ENCODE results near the gene KCNH5.

The KCNH5 gene

GRCh38 chr14:62819931-62820330 lies 225.3 kb downstream of the KCNH5 start:
- Histone ChIP-seq H4K20me1 (ENCODE audit: insufficient read depth, low read length, poor library complexity, severe bottlenecking) (no peaks in the 10 kb centered on the region), H3K9me2 (replicated peaks; ENCODE audit: low read depth, low read length) (no peaks in the 10 kb centered on the region), H3K27me3 (ENCODE audit: insufficient read depth, low read length, poor library complexity, severe bottlenecking) (no peaks in the 10 kb centered on the region), H3K79me2 (ENCODE audit: insufficient read depth, low read length) (no peaks in the 10 kb centered on the region), H3K9ac (ENCODE audit: low read depth, low read length, poor library complexity, severe bottlenecking) (no peak overlapping the region), H3F3A (ENCODE audit: low read depth) (no peaks in the 10 kb centered on the region), H3K4me1 (ENCODE audit: insufficient read depth, low read length, poor library complexity, severe bottlenecking) (no peaks in the 10 kb centered on the region), H3K4me3 (ENCODE audit: low read length, poor library complexity, severe bottlenecking) (no peak overlapping the region), H2AFZ (ENCODE audit: low read length) (no peak overlapping the region), H3K9me3 (ENCODE audit: insufficient read depth, low read depth, low read length) (no peaks in the 10 kb centered on the region), H3K36me3 (ENCODE audit: insufficient read depth, low read length) (no peaks in the 10 kb centered on the region), H3K4me2 (ENCODE audit: low read depth, low read length, poor library complexity, severe bottlenecking) (no peak overlapping the region)
- TF ChIP-seq EZH2phosphoT487 (IDR thresholded peaks at IDR 0.05; ENCODE audit: borderline replicate concordance): no peak
- no peak for TF ChIP-seq CTCF (conservative IDR thresholded peaks at IDR 0.05; ENCODE audit: low read length)

- Histone ChIP-seq H3F3A (ENCODE audit: low read depth) (no peaks in the 10 kb centered on the region), H3K9ac (ENCODE audit: low read depth, low read length, poor library complexity, severe bottlenecking) (no peak overlapping the region), H3K79me2 (ENCODE audit: insufficient read depth, low read length) (no peaks in the 10 kb centered on the region), H3K27me3 (ENCODE audit: insufficient read depth, low read length, poor library complexity, severe bottlenecking) (no peaks in the 10 kb centered on the region), H3K9me2 (replicated peaks; ENCODE audit: low read depth, low read length) (no peaks in the 10 kb centered on the region), H3K36me3 (ENCODE audit: insufficient read depth, low read length) (no peaks in the 10 kb centered on the region), H3K9me3 (ENCODE audit: insufficient read depth, low read depth, low read length) (peaks cover 3% of the 10 kb centered on the region; the same call in 1 of the 2 replicates), H3K4me2 (ENCODE audit: low read depth, low read length, poor library complexity, severe bottlenecking) (no peak overlapping the region), H3K4me1 (ENCODE audit: insufficient read depth, low read length, poor library complexity, severe bottlenecking) (no peaks in the 10 kb centered on the region), H4K20me1 (ENCODE audit: insufficient read depth, low read length, poor library complexity, severe bottlenecking) (no peaks in the 10 kb centered on the region), H2AFZ (ENCODE audit: low read length) (no peak overlapping the region), H3K4me3 (ENCODE audit: low read length, poor library complexity, severe bottlenecking) (no peak overlapping the region)
- no peak for TF ChIP-seq CTCF (conservative IDR thresholded peaks at IDR 0.05; ENCODE audit: low read length)
- no peak for TF ChIP-seq EZH2phosphoT487 (IDR thresholded peaks at IDR 0.05; ENCODE audit: borderline replicate concordance)
Observed at GRCh38 chr14:62807636-62808035, 237.6 kb downstream of the KCNH5 start.

- Histone ChIP-seq H3K4me1 (ENCODE audit: insufficient read depth, low read length, poor library complexity, severe bottlenecking) (no peaks in the 10 kb centered on the region), H3K27me3 (ENCODE audit: insufficient read depth, low read length, poor library complexity, severe bottlenecking) (no peaks in the 10 kb centered on the region), H3F3A (ENCODE audit: low read depth) (no peaks in the 10 kb centered on the region), H4K20me1 (ENCODE audit: insufficient read depth, low read length, poor library complexity, severe bottlenecking) (no peaks in the 10 kb centered on the region), H3K36me3 (ENCODE audit: insufficient read depth, low read length) (no peaks in the 10 kb centered on the region), H2AFZ (ENCODE audit: low read length) (no peak overlapping the region), H3K9me2 (replicated peaks; ENCODE audit: low read depth, low read length) (no peaks in the 10 kb centered on the region), H3K9me3 (ENCODE audit: insufficient read depth, low read depth, low read length) (no peaks in the 10 kb centered on the region), H3K79me2 (ENCODE audit: insufficient read depth, low read length) (no peaks in the 10 kb centered on the region), H3K9ac (ENCODE audit: low read depth, low read length, poor library complexity, severe bottlenecking) (no peak overlapping the region), H3K4me2 (ENCODE audit: low read depth, low read length, poor library complexity, severe bottlenecking) (no peak overlapping the region), H3K4me3 (ENCODE audit: low read length, poor library complexity, severe bottlenecking) (no peak overlapping the region)
- TF ChIP-seq CTCF (conservative IDR thresholded peaks at IDR 0.05; ENCODE audit: low read length): no peak
- TF ChIP-seq EZH2phosphoT487 (IDR thresholded peaks at IDR 0.05; ENCODE audit: borderline replicate concordance): no peak
Observed at GRCh38 chr14:62800577-62800976, 244.7 kb downstream of the KCNH5 start.
